Activated T-cell treated with anti-CD3 and anti-CD28 coated beads for 48 hours (primary cell): Measurements from ENCODE around the gene CAB39.
"Not testable (repeated sequence)": the region's sequence is repeated elsewhere in the genome, so short reads cannot be mapped to it uniquely, and the experiment has no call there.

Source experiments
- DNase-seq: peaks from one replicate; pipeline ENCODE4 v3.0.0-alpha.2; 2020; ENCODE audit warnings: low read depth

The CAB39 gene

DNA sequence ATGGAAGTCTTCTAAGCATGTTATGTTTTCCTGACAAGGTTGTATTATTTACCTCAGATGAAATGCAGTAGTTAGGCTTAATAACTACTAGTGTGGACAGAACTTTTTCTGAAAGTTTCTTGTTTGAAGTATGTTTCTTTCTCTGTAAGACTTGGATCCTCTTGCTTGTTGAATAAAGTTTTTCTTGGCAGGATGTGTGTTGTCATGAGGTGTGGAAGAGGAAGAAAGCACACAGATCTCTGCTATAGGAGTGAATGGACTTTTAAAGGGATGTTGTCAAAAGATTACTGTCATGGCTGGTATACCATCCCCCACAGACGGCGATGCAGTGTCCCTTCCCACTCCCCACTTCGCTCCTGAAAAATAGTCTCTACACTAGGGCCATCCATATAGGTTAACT, 2.6 kb downstream of the CAB39 start:
- DNase-seq = no peak

DNA sequence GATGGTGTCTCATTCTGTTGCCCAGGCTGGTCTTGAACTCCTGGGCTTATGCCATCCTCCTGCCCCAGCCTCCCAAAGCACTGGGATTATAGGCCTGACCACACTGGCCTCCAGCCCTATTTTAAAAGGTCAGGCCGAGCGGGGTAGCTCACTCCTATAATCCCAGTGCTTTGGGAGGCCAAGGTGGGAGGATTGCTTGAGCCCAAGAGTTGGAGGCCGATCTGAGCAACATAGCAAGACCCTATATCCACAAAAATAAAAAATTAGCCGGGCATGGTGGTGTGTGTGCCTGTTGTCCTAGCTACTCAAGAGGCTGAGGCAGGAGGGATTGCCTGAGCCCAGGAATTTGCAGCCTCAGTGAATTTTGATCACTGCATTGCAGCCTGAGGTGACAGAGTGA, 3.9 kb downstream of the CAB39 start:
- no peak for DNase-seq

- DNase-seq = no peak
Measured at GRCh38 chr2:230717600-230717999, 5.0 kb downstream of the CAB39 start.

DNA sequence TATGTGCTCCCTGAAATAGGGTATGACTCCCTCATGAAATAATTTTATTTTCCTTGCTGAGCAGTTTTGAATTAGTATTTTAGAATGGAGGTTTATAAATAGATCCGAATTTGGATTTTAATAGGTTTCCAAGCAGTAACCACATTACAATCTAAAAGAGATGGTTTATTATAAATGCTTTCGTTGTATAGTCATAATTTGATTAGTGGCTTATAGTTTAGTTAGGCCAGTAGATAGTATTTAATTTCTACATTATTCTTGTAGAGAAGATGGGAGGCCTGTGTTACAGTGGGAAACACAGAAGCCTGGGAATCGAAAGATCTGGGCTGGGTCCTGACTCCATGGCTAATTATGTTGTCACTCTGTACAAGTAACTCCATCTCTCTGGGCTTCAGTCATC, 6.7 kb downstream of the CAB39 start:
- DNase-seq = no peak

- no peak for DNase-seq
Measured at GRCh38 chr2:230721712-230722111, 9.1 kb downstream of the CAB39 start.

DNA sequence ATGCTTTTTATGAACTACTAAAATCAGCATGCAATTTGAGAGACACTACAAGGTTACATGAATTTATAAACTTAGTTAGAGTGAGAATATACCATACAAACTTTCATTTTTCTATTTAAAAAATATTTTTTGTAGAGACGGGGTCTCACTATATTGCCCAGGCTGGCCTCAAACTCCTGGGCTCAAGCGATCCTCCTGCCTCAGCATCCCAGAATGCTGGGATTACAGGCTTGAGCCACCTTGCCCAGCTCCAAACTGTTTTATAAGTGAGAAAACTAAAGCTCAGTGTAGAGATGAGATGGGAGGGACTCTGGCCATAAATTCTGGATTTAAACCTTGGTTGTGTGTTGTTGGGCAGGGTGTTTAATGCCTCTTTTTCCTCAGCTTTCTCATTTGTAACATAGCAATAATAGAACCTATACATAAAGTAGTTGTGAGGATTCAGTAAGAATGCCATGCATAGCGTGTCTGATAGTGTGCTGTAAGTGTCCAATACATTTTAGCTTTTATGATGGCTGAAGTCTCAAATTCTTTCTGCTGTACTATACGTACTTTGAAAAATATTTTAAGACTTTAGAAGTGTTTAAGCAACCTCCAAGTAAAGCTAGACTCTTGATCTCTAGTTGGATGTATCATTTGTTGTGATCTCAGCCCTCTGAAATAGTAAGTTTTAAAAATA, 9.7 kb downstream of the CAB39 start:
- DNase-seq = no peak

GRCh38 chr2:230723363-230723762, 10.7 kb downstream of the CAB39 start:
- no peak for DNase-seq

- not testable (repeated sequence) for DNase-seq
Measured at GRCh38 chr2:230724957-230725356, 12.3 kb downstream of the CAB39 start.

DNA sequence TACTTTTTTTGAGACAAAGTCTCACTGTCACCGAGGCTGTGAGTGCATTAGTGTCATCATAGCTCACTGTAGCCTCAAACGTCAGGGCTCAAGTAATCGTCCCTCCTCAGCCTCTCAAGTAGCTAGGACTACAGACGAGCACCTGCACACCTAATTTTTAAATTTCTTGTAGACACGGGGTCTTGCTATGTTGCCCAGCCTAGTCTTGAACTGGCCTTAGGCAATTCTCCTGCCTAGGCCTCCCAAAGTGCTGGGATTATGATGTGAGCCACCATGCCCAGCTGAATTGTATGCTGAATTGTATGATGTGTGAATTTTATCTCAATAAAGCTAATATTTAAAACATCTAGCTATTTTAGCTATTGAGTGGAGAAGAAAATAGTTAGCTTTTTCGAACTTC, 18.9 kb downstream of the CAB39 start:
- DNase-seq = no peak

- DNase-seq = no peak
Measured at GRCh38 chr2:230732914-230733401, 20.3 kb downstream of the CAB39 start.

- DNase-seq = no peak
Measured at GRCh38 chr2:230734247-230735175, 21.9 kb downstream of the CAB39 start.

- no peak for DNase-seq
Measured at GRCh38 chr2:230735884-230736283, 23.2 kb downstream of the CAB39 start.

- no peak for DNase-seq
Measured at GRCh38 chr2:230737300-230737699, 24.7 kb downstream of the CAB39 start.

DNA sequence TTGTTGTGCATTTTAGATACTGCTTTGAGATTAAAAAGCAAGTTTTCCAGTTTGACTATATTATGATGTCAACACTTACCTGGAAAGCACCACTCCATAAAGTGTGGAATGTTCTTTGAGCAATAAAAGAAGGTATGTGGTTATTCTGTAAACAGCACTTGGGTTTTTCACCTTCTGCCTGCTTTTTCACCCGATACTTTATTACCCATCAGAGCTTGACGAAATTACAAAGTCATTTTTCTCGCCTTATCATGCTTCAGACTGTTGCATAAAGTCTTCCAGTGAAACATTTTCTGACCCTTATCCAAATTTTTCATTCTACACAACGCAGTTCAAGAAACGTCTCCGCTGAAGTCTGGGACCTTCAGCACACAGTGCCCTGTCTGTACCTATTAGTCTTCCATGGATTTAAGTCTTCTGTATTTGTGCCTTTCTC, 25.2 kb downstream of the CAB39 start:
- DNase-seq = no peak

DNA sequence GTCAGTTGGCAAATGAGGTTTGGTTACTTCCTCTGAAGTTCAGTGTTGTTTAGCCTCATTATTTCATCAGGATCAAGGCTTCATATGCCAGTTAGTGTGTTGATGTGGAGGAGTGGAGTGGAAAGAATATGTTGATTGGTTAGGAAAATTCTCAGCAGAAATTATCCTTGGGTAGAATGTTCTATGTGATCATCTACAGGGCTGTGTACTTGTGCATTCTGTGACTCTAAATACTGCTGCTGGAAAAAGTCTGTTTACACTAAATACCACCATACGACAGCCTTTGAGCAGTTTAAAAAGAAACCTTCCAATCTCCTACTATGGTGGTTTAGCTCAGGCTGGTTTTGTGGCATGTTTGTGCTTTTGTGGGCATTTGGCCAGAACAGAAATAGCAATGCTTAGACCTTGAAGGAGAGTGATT, 25.8 kb downstream of the CAB39 start:
- no peak for DNase-seq

DNA sequence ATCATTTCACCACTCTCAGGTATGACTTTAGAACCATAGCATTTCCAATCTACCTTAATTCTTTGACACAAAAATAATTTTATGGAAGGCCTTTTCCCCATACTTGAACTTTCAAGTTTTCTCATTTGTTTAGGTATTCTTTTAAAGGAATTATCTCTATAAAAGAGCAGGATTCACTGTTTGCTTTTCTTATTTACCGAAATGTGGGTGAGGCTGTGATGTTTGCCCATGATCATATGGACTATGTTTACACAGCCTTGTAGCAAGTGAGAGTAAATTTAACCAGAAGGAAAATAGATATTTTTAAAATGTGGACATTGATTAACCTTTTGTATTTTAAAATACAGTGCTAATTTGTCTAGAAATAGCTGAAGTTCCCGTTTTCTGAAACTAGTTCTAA, 26.3 kb downstream of the CAB39 start:
- DNase-seq = no peak

GRCh38 chr2:230739961-230740360, 27.3 kb downstream of the CAB39 start:
- DNase-seq = no peak

DNA sequence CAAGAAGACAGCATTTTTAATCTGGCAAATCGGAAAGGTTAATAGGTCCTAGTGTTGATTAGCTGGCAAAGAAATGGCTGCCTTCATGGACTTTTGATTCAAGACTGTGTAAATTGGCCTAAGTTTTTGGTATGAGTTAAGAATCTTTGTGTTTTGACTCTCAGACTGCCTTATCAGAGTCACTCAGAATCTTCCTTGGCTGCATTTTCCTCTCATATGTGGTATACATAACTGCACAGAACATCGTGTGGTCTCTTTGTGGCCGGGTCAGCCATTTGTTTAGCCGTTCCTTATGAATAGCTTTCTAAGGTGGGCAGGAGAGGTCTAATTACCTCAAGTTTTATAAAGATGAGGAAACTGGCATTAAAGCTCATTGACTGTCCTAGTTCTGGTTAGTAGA, 30.1 kb downstream of the CAB39 start:
- no peak for DNase-seq

DNA sequence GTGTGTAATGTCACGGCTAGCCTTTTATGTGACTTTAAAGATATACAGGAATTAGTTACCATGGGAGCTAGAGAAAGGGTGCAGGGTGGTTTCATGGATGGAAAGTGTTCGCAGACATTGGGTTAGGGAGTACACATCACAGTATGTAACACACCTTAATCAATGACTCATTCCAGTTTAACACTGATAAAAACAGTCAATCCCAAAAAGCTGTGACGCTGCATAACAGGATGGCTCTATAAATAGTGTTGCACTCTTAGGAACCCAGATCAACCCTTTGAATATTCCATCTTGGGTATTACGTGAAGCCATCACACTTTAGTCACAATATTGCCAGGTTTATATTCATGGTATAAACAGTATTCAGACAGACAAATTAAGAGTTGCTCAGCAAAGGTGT, 33.6 kb downstream of the CAB39 start:
- no peak for DNase-seq

DNA sequence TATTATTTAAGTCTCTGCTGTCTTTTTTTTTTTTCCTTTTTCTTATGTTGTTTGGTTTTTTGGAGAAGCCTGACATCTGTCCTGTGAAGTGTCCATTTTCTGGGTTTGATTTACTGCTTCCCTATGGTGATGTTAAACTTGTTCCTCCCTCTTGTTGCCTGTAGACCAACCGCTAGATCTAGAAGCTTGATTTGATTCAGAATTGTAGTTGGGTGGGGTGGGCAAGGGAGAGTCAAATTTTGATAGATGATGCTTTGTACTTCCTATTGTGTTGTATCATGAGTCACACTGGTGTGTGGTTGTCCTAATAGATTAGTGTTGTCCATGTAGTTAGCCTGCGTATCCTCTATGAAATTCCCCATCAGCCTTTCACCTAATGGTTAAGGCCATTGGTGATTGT, 35.4 kb downstream of the CAB39 start:
- DNase-seq = no peak

GRCh38 chr2:230749111-230749510, 36.5 kb downstream of the CAB39 start:
- no peak for DNase-seq

- no peak for DNase-seq
Measured at GRCh38 chr2:230751062-230751461, 38.4 kb downstream of the CAB39 start.

GRCh38 chr2:230754200-230754599, 41.6 kb downstream of the CAB39 start:
- no peak for DNase-seq
